GM23338 (cell line): ENCODE results near the gene GRIA4. TPM values are rescaled to one million over a fixed set of nuclear protein-coding genes. Genes with fewer than 3 reads are reported as not detected.

Source experiments
- ATAC-seq: fragments of 200-7000 bp; cut with Tn5 transposase; 3 replicates; pipeline ENCODE4 v1.9.1; 2020
- DNase-seq: peaks from one replicate; pipeline ENCODE4 v3.0.0-alpha.2; 2015; ENCODE audit warnings: low spot score
- H2AFZ ChIP-seq: fragments of 200-600 bp; sonication (generic); 2 replicates; pipeline ENCODE4 v1.8.0; 2016; ENCODE audit warnings: antibody characterized with exemption, mild to moderate bottlenecking, moderate library complexity
- H3F3A ChIP-seq: fragments of 200-600 bp; sonication (generic); replicated peaks from 2 replicates; pipeline ENCODE4 v1.8.0; 2017; ENCODE audit warnings: antibody characterized with exemption, mixed run types, low read depth
- H3K27ac ChIP-seq: fragments of 200-600 bp; sonication (generic); 2 replicates; pipeline ENCODE4 v1.6.1; 2016; ENCODE audit warnings: low read depth
- H3K27me3 ChIP-seq: fragments of 200-600 bp; sonication (generic); 2 replicates; pipeline ENCODE4 v1.8.0; 2016; ENCODE audit warnings: mild to moderate bottlenecking, mixed run types, moderate library complexity; ENCODE audit not compliant: insufficient read depth
- H3K36me3 ChIP-seq: fragments of 200-600 bp; sonication (generic); 2 replicates; pipeline ENCODE4 v1.8.0; 2016; ENCODE audit warnings: mild to moderate bottlenecking; ENCODE audit not compliant: insufficient read depth
- H3K4me1 ChIP-seq: fragments of 200-600 bp; sonication (generic); 2 replicates; pipeline ENCODE4 v1.8.0; 2016; ENCODE audit warnings: mild to moderate bottlenecking, moderate library complexity; ENCODE audit not compliant: insufficient read depth
- H3K4me2 ChIP-seq: fragments of 200-600 bp; sonication (generic); 2 replicates; pipeline ENCODE4 v1.7.1; 2017; ENCODE audit warnings: mixed run types
- H3K4me3 ChIP-seq: fragments of 200-600 bp; sonication (generic); 2 replicates; pipeline ENCODE4 v1.6.1; 2016; ENCODE audit warnings: mixed run types
- H3K79me2 ChIP-seq: fragments of 200-600 bp; sonication (generic); replicated peaks from 2 replicates; pipeline ENCODE4 v1.8.0; 2017; ENCODE audit warnings: mild to moderate bottlenecking; ENCODE audit not compliant: insufficient read depth
- H3K9me2 ChIP-seq: fragments of 200-600 bp; sonication (generic); 2 replicates; pipeline ENCODE4 v1.8.0; 2017; ENCODE audit not compliant: insufficient read depth
- H4K20me1 ChIP-seq: fragments of 200-600 bp; sonication (generic); replicated peaks from 2 replicates; pipeline ENCODE4 v1.8.0; 2017; ENCODE audit warnings: mild to moderate bottlenecking; ENCODE audit not compliant: insufficient read depth
- H3K27ac Mint-ChIP-seq: 2 replicates; pipeline ENCODE4 v1.8.0; 2020; ENCODE audit warnings: inconsistent platforms, mild to moderate bottlenecking, moderate library complexity, mixed read lengths
- H3K27me3 Mint-ChIP-seq: 3 replicates; pipeline ENCODE4 v1.8.0; 2022; ENCODE audit warnings: low read depth, mild to moderate bottlenecking, moderate library complexity, mixed read lengths, inconsistent platforms; ENCODE audit not compliant: insufficient read depth, poor library complexity
- H3K36me3 Mint-ChIP-seq: 3 replicates; pipeline ENCODE4 v1.8.0; 2021; ENCODE audit warnings: low read depth, mild to moderate bottlenecking, inconsistent platforms, moderate library complexity, mixed read lengths
- H3K4me1 Mint-ChIP-seq: 3 replicates; pipeline ENCODE4 v1.8.0; 2020; ENCODE audit warnings: mild to moderate bottlenecking, inconsistent platforms, mixed read lengths
- H3K4me3 Mint-ChIP-seq: 3 replicates; pipeline ENCODE4 v1.8.0; 2021; ENCODE audit warnings: moderate library complexity, mild to moderate bottlenecking, inconsistent platforms, mixed read lengths
- H3K9me3 Mint-ChIP-seq: 3 replicates; pipeline ENCODE4 v1.8.0; 2020; ENCODE audit warnings: moderate library complexity, mild to moderate bottlenecking, inconsistent platforms, mixed read lengths
- CTCF ChIP-seq, 2 experiments: fragments of 200-600 bp in 1 of 2; sonication (generic) in 1 of 2; conservative IDR thresholded peaks; 2 replicates each; pipeline versions ENCODE4 v1.5.1 to v1.6.1; 2016 to 2017; ENCODE audit warnings: antibody characterized with exemption in 2 of 2, low read depth in 2 of 2, mild to moderate bottlenecking in 2 of 2, moderate library complexity in 1 of 2
- EZH2 ChIP-seq: fragments of 200-600 bp; sonication (generic); IDR thresholded peaks from one replicate; pipeline ENCODE4 v1.8.0; 2017; ENCODE audit warnings: antibody characterized with exemption, mild to moderate bottlenecking, low read depth; ENCODE audit not compliant: unreplicated experiment
- EZH2phosphoT487 ChIP-seq: fragments of 200-600 bp; sonication (generic); IDR thresholded peaks from one replicate; pipeline ENCODE4 v1.8.1; 2018; ENCODE audit warnings: antibody characterized with exemption; ENCODE audit not compliant: unreplicated experiment
- NANOG ChIP-seq: IDR thresholded peaks from 2 replicates; pipeline ENCODE4 v1.6.1; 2016; ENCODE audit warnings: antibody characterized with exemption, borderline replicate concordance
- ZNF114 ChIP-seq: fragments of 250-450 bp; sonication (Bioruptor Pico); IDR thresholded peaks from 2 replicates; pipeline ENCODE4 v1.5.0; 2020; ENCODE audit warnings: mild to moderate bottlenecking, moderate library complexity
- ZNF331 ChIP-seq: fragments of 250-450 bp; sonication (Bioruptor Pico); IDR thresholded peaks from 2 replicates; pipeline ENCODE4 v1.5.0; 2020; ENCODE audit warnings: low read depth, mild to moderate bottlenecking, moderate library complexity
- long read RNA-seq: library from polyadenylated mRNA; unstranded; transcript quantifications from one replicate; pipeline ENCODE4 v2.0.0, GENCODE V29; 2020; ENCODE audit not compliant: unreplicated experiment
- polyA plus RNA-seq: library from polyadenylated mRNA; unstranded; fragments of >200 nt; fragmentation: Nextera tagmentation; extraction: Ambion mirVana; gene quantifications from 2 replicates; pipeline ENCODE4 v1.2.1, GENCODE V29; 2016
- total RNA-seq: library from RNA; depleted of rRNA; stranded (reverse); fragments of >200 nt; shearing (Covaris generic); gene quantifications from 2 replicates; pipeline ENCODE4 v1.2.3, GENCODE V29; 2014; rRNA removed
- TF ChIP-seq, protein P1 (sequence below): IDR thresholded peaks from one replicate; pipeline ENCODE4 v1.6.1; 2018; ENCODE audit warnings: antibody characterized with exemption; ENCODE audit not compliant: unreplicated experiment

GRIA4 gene
- total RNA-seq = 45.5 and 71.1 TPM in 2 replicates
- 13.5 and 17.8 TPM in 2 replicates for polyA plus RNA-seq
- long read RNA-seq, partial matches to known transcripts = 2 of 6 reads
- long read RNA-seq, other reads (novel, unspliced or antisense) = 1 of 6 reads

GRCh38 chr11:105609832-105610781 is at the start of gene GRIA4:
Gene GRIA4, plus strand, starts transcription at chr11:105610073. Its CDS starts 925 bp downstream, at chr11:105610998.
- H3K27me3 Mint-ChIP-seq = peaks cover 17% of the 10 kb centered on the region
- Histone ChIP-seq H3K4me2 (peak within 1 kb of the TSS; percentile 84), H3K79me2 (peaks cover 16% of the 10 kb centered on the region), H3K27ac (no peak within 1 kb of the TSS), H3F3A (no peaks in the 10 kb centered on the region), H3K9me2 (no peaks in the 10 kb centered on the region), H3K4me1 (peaks cover 29% of the 10 kb centered on the region), H2AFZ (peak within 1 kb of the TSS; percentile 43), H3K4me3 (peak within 1 kb of the TSS; percentile 73), H3K36me3 (no peaks in the 10 kb centered on the region), H3K27me3 (peaks cover 13% of the 10 kb centered on the region; the same call in 1 of the 2 replicates), H4K20me1 (no peaks in the 10 kb centered on the region)
- ATAC-seq = peak; percentile 85
- TF ChIP-seq CTCF (conservative IDR thresholded peaks at IDR 0.05; ENCODE audit: low read depth in 2 of 2) (0 out of 4 replicates have a peak, but pooled peaks of 1 of the 2 experiments have one; percentile 5), EZH2 (no peak)
- H3K27ac Mint-ChIP-seq = peak within 1 kb of the TSS; percentile 80
- peaks cover 21% of the 10 kb centered on the region; the same call in 2 of the 3 replicates for H3K4me1 Mint-ChIP-seq
- no peaks in the 10 kb centered on the region for H3K9me3 Mint-ChIP-seq
- peak; percentile 74 for DNase-seq
- peak within 1 kb of the TSS; percentile 84 for H3K4me3 Mint-ChIP-seq
- peaks cover 6% of the 10 kb centered on the region; the same call in 2 of the 3 replicates for H3K36me3 Mint-ChIP-seq

- H3K27ac Mint-ChIP-seq = no peak overlapping the region
- no peaks in the 10 kb centered on the region for H3K4me1 ChIP-seq
- no peaks in the 10 kb centered on the region for H3K36me3 Mint-ChIP-seq
- H4K20me1 ChIP-seq = no peaks in the 10 kb centered on the region
- no peak overlapping the region for H3K27ac ChIP-seq
- H3K4me3 Mint-ChIP-seq = no peak overlapping the region
- H3K27me3 Mint-ChIP-seq = no peaks in the 10 kb centered on the region
- no peaks in the 10 kb centered on the region for H3F3A ChIP-seq
- H3K36me3 ChIP-seq = no peaks in the 10 kb centered on the region
- no peaks in the 10 kb centered on the region for H3K79me2 ChIP-seq
- no peaks in the 10 kb centered on the region for H3K9me3 Mint-ChIP-seq
- H3K4me3 ChIP-seq = no peak overlapping the region
- ATAC-seq = no peak
- no peak for DNase-seq
- no peaks in the 10 kb centered on the region for H3K4me1 Mint-ChIP-seq
- no peak overlapping the region for H3K4me2 ChIP-seq
- no peaks in the 10 kb centered on the region for H3K27me3 ChIP-seq
- H3K9me2 ChIP-seq = no peaks in the 10 kb centered on the region
- H2AFZ ChIP-seq = no peak overlapping the region
- no peak for TF ChIP-seq NANOG
- TF ChIP-seq, protein P1, sequence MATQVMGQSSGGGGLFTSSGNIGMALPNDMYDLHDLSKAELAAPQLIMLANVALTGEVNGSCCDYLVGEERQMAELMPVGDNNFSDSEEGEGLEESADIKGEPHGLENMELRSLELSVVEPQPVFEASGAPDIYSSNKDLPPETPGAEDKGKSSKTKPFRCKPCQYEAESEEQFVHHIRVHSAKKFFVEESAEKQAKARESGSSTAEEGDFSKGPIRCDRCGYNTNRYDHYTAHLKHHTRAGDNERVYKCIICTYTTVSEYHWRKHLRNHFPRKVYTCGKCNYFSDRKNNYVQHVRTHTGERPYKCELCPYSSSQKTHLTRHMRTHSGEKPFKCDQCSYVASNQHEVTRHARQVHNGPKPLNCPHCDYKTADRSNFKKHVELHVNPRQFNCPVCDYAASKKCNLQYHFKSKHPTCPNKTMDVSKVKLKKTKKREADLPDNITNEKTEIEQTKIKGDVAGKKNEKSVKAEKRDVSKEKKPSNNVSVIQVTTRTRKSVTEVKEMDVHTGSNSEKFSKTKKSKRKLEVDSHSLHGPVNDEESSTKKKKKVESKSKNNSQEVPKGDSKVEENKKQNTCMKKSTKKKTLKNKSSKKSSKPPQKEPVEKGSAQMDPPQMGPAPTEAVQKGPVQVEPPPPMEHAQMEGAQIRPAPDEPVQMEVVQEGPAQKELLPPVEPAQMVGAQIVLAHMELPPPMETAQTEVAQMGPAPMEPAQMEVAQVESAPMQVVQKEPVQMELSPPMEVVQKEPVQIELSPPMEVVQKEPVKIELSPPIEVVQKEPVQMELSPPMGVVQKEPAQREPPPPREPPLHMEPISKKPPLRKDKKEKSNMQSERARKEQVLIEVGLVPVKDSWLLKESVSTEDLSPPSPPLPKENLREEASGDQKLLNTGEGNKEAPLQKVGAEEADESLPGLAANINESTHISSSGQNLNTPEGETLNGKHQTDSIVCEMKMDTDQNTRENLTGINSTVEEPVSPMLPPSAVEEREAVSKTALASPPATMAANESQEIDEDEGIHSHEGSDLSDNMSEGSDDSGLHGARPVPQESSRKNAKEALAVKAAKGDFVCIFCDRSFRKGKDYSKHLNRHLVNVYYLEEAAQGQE = no peak
- TF ChIP-seq EZH2phosphoT487 = no peak
- no peak for TF ChIP-seq ZNF331 (CRISPR knock-in tag)
- TF ChIP-seq ZNF114 (CRISPR knock-in tag) = no peak
Measured at GRCh38 chr11:105573091-105573490, 36.8 kb upstream of the GRIA4 start.
